ENCODE measurements around the gene CENPP. TPM values are rescaled to one million over a fixed set of nuclear protein-coding genes. Genes with fewer than 3 reads are reported as not detected.

The CENPP gene
- total RNA-seq, 1 experiment from 2014 or later = 7.4 TPM

DNA sequence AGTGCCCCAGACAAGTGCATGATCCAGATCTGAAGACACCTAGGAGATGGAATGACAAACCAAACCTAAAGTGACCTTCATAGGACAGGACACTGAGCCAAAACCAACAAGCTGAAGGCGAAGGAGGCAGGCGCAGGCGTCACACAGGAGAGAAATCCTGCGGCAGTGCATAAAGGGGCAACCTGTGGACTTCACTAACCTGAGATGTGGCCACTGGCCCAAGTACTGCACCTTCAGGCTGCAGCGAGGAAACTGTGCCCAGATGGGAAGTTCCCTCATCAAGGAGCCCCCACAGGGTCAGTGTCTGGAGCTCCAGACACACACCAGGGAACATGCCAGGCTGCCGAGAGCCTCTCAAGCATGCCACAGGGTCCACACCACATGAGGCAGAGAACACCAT, 340.5 kb downstream of the CENPP start:
- no peak for DNase-seq (ENCODE audit: extremely low read depth, low read depth)

DNA sequence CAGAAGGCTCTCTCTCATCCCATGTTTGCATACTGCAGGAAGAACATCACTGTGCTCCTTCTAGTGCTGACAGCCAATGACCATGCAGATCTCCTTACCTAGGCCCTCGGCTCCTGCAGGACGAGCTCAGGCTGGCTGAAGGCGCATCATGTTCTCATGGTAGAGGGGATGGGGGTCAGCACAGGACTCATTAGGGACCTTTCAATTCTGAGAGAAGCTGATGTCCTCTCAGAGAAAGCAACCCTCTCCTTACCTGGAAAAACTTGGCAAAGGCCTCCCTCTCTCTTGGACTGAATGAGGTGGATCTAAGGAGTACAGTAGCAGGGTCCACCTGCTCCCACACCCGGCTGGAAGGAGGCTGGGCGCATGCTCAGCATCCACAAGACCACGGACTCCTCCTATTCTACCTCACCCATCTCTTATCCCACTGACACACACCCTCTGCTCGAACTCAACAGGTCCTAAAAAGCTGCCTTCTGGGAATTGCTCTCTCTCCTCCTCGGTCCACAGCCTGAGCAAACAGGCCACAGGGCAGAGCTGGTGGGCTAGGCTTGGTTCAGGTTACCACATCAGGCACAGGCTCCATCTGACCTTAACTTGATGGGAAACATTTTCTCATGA, 341.3 kb downstream of the CENPP start:
- no peak for DNase-seq (ENCODE audit: extremely low read depth, low read depth)

DNA sequence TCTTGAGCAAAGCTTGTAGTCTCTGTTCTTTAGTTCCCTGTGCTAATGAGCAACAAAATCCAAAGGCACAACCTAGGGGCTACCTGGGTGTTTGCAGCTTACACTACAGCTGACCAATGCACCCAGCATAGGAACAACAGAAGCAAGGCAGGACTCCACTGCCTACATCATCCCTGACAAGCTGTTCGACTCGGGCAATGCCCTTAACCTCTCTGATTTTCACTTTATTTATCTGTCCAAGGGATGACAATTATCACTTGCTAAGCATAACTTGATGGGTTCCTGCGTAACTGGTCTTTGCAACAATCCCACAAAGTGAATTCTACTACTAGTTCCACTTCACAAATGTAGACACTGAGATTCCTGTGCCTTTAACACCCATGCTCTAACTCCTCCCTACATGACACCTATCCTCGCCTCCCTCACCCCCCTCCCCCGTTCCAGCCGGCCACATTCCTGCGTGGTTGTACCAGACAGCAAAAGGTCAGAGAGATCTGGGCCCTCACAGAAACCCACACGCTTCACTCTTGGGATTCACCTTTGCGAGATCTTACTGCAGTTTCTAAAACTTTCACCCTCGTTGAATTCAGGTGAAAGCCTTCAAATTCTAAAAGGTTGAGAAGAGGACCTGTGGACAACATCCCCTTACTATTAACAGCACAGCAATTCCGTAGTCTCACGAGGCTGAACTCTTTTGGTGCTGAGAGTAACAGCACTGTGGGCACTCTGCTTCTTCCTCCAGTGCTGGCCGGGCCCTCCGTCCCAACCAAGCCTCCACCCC, 343.2 kb downstream of the CENPP start:
- peak; percentile 45 for DNase-seq (ENCODE audit: extremely low read depth, low read depth)

DNA sequence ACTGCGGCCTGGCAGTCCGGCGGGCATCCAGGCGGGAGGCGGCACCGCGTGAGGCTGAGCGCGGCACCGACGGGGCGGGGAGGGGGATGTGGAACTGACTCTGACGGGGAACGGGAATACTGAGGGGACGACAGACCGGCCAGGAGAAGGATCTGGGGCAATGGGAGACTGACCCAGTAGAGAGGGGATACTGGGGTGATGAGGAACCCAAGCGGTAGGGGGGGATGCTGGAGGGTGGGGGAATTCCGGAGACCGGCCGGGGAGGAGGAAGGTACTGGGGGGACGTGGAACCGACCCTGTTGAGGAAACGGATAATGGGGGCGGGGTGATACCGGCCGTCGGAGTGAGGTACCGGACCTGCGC, 343.8 kb downstream of the CENPP start:
- DNase-seq (ENCODE audit: extremely low read depth, low read depth) = no peak

Small RNA genes within 50 kb of the gene (small RNA-seq; reads per million reads assigned to genes)
- gene AL157827.1 = 0 to 0.02 reads per million in 2 experiments
- gene MIR3651 = 0 reads per million in 2 experiments
- gene MIR4670 = 0 reads per million in 2 experiments
- 0.59 to 2.7 reads per million in 2 experiments for gene SNORA84

Other genes with a start within 250 kb of the CENPP start
- 110 and 113 TPM in 2 replicates for gene SPTLC1, start 210.5 kb upstream of the CENPP start, total RNA-seq (2014; rRNA removed; shearing (Covaris generic))
- 651 and 698 TPM in 2 replicates for gene IARS1, start 32.3 kb upstream of the CENPP start, total RNA-seq (2014; rRNA removed; shearing (Covaris generic))
- 30.5 and 38.5 TPM in 2 replicates for gene NOL8, start 603 bp upstream of the CENPP start, total RNA-seq (2014; rRNA removed; shearing (Covaris generic))
- not detected in 2 replicates for gene OGN, start 78.6 kb downstream of the CENPP start, total RNA-seq (2014; rRNA removed; shearing (Covaris generic))
- not detected in 2 replicates for gene OMD, start 98.5 kb downstream of the CENPP start, total RNA-seq (2014; rRNA removed; shearing (Covaris generic))
- not detected in 2 replicates for gene ASPN, start 156.6 kb downstream of the CENPP start, total RNA-seq (2014; rRNA removed; shearing (Covaris generic))
- 0.07 TPM in 1 of 2 replicates, not detected in the other for gene ECM2, start 210.0 kb downstream of the CENPP start, total RNA-seq (2014; rRNA removed; shearing (Covaris generic))